SU-DHL-6 (cell line): Measurements from ENCODE around the gene TNFRSF19.

ENCODE experiments used
- EZH2phosphoT487 ChIP-seq: fragments of 200-600 bp; sonication (generic), shearing (Covaris generic); conservative IDR thresholded peaks from 2 replicates; pipeline ENCODE4 v1.6.1; 2018; ENCODE audit warnings: mild to moderate bottlenecking, antibody characterized with exemption, low read length, moderate library complexity, mixed read lengths
- TF ChIP-seq, protein P1 (sequence below): fragments of 200-600 bp; sonication (generic); IDR thresholded peaks from one replicate; pipeline ENCODE4 v1.5.1; 2017; ENCODE audit warnings: antibody characterized with exemption, mild to moderate bottlenecking, low read length, moderate library complexity; ENCODE audit not compliant: insufficient read depth, poor library complexity, severe bottlenecking

DNA sequence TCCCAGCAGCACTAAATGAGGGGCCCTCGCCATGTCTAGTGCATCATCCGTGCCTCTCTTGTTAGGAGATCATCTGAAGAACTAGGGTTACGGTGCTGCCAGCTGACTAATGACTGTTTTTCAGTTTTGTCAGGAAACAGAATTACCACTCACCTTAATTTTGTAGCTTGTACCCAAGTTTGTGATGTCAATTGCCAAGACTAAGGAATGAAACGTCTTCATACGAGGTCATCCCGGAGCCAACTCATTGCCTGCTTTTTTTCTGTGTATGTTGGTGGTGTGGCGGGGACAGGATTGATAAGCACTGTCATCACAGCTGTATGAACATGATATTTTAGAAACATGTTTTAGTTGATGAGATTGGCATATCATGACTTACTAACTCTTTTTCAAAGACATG lies 100.6 kb downstream of the TNFRSF19 start:
- TF ChIP-seq, protein P1, sequence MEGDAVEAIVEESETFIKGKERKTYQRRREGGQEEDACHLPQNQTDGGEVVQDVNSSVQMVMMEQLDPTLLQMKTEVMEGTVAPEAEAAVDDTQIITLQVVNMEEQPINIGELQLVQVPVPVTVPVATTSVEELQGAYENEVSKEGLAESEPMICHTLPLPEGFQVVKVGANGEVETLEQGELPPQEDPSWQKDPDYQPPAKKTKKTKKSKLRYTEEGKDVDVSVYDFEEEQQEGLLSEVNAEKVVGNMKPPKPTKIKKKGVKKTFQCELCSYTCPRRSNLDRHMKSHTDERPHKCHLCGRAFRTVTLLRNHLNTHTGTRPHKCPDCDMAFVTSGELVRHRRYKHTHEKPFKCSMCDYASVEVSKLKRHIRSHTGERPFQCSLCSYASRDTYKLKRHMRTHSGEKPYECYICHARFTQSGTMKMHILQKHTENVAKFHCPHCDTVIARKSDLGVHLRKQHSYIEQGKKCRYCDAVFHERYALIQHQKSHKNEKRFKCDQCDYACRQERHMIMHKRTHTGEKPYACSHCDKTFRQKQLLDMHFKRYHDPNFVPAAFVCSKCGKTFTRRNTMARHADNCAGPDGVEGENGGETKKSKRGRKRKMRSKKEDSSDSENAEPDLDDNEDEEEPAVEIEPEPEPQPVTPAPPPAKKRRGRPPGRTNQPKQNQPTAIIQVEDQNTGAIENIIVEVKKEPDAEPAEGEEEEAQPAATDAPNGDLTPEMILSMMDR = no peak
- TF ChIP-seq EZH2phosphoT487 = no peak
